ENCODE results near the gene TENM3.

- TF ChIP-seq CTCF (IDR thresholded peaks at IDR 0.05; ENCODE audit: low read depth, low read length) (no peak), EZH2phosphoT487 (IDR thresholded peaks at IDR 0.05; ENCODE audit: low read depth) (no peak)
Measured at GRCh38 chr4:182310962-182311361, 67.8 kb downstream of the TENM3 start.
